GM23338 (cell line): ENCODE data around the gene UTP11. TPM values are rescaled to one million over a fixed set of nuclear protein-coding genes. Genes with fewer than 3 reads are reported as not detected.

Source experiments
- ATAC-seq: fragments of 200-7000 bp; cut with Tn5 transposase; 3 replicates; pipeline ENCODE4 v1.9.1; 2020
- DNase-seq: peaks from one replicate; pipeline ENCODE4 v3.0.0-alpha.2; 2015; ENCODE audit warnings: low spot score
- H2AFZ ChIP-seq: fragments of 200-600 bp; sonication (generic); 2 replicates; pipeline ENCODE4 v1.8.0; 2016; ENCODE audit warnings: antibody characterized with exemption, mild to moderate bottlenecking, moderate library complexity
- H3F3A ChIP-seq: fragments of 200-600 bp; sonication (generic); replicated peaks from 2 replicates; pipeline ENCODE4 v1.8.0; 2017; ENCODE audit warnings: antibody characterized with exemption, mixed run types, low read depth
- H3K27ac ChIP-seq: fragments of 200-600 bp; sonication (generic); 2 replicates; pipeline ENCODE4 v1.6.1; 2016; ENCODE audit warnings: low read depth
- H3K27me3 ChIP-seq: fragments of 200-600 bp; sonication (generic); 2 replicates; pipeline ENCODE4 v1.8.0; 2016; ENCODE audit warnings: mild to moderate bottlenecking, mixed run types, moderate library complexity; ENCODE audit not compliant: insufficient read depth
- H3K36me3 ChIP-seq: fragments of 200-600 bp; sonication (generic); 2 replicates; pipeline ENCODE4 v1.8.0; 2016; ENCODE audit warnings: mild to moderate bottlenecking; ENCODE audit not compliant: insufficient read depth
- H3K4me1 ChIP-seq: fragments of 200-600 bp; sonication (generic); 2 replicates; pipeline ENCODE4 v1.8.0; 2016; ENCODE audit warnings: mild to moderate bottlenecking, moderate library complexity; ENCODE audit not compliant: insufficient read depth
- H3K4me2 ChIP-seq: fragments of 200-600 bp; sonication (generic); 2 replicates; pipeline ENCODE4 v1.7.1; 2017; ENCODE audit warnings: mixed run types
- H3K4me3 ChIP-seq: fragments of 200-600 bp; sonication (generic); 2 replicates; pipeline ENCODE4 v1.6.1; 2016; ENCODE audit warnings: mixed run types
- H3K79me2 ChIP-seq: fragments of 200-600 bp; sonication (generic); replicated peaks from 2 replicates; pipeline ENCODE4 v1.8.0; 2017; ENCODE audit warnings: mild to moderate bottlenecking; ENCODE audit not compliant: insufficient read depth
- H3K9me2 ChIP-seq: fragments of 200-600 bp; sonication (generic); 2 replicates; pipeline ENCODE4 v1.8.0; 2017; ENCODE audit not compliant: insufficient read depth
- H4K20me1 ChIP-seq: fragments of 200-600 bp; sonication (generic); replicated peaks from 2 replicates; pipeline ENCODE4 v1.8.0; 2017; ENCODE audit warnings: mild to moderate bottlenecking; ENCODE audit not compliant: insufficient read depth
- H3K27ac Mint-ChIP-seq: 2 replicates; pipeline ENCODE4 v1.8.0; 2020; ENCODE audit warnings: inconsistent platforms, mild to moderate bottlenecking, moderate library complexity, mixed read lengths
- H3K27me3 Mint-ChIP-seq: 3 replicates; pipeline ENCODE4 v1.8.0; 2022; ENCODE audit warnings: low read depth, mild to moderate bottlenecking, moderate library complexity, mixed read lengths, inconsistent platforms; ENCODE audit not compliant: insufficient read depth, poor library complexity
- H3K36me3 Mint-ChIP-seq: 3 replicates; pipeline ENCODE4 v1.8.0; 2021; ENCODE audit warnings: low read depth, mild to moderate bottlenecking, inconsistent platforms, moderate library complexity, mixed read lengths
- H3K4me1 Mint-ChIP-seq: 3 replicates; pipeline ENCODE4 v1.8.0; 2020; ENCODE audit warnings: mild to moderate bottlenecking, inconsistent platforms, mixed read lengths
- H3K4me3 Mint-ChIP-seq: 3 replicates; pipeline ENCODE4 v1.8.0; 2021; ENCODE audit warnings: moderate library complexity, mild to moderate bottlenecking, inconsistent platforms, mixed read lengths
- H3K9me3 Mint-ChIP-seq: 3 replicates; pipeline ENCODE4 v1.8.0; 2020; ENCODE audit warnings: moderate library complexity, mild to moderate bottlenecking, inconsistent platforms, mixed read lengths
- CREB1 ChIP-seq: fragments of 250-450 bp; sonication (Bioruptor Pico); IDR thresholded peaks from 2 replicates; pipeline ENCODE4 v1.5.0; 2020; ENCODE audit warnings: low read depth, mild to moderate bottlenecking, moderate library complexity
- EZH2 ChIP-seq: fragments of 200-600 bp; sonication (generic); IDR thresholded peaks from one replicate; pipeline ENCODE4 v1.8.0; 2017; ENCODE audit warnings: antibody characterized with exemption, mild to moderate bottlenecking, low read depth; ENCODE audit not compliant: unreplicated experiment
- EZH2phosphoT487 ChIP-seq: fragments of 200-600 bp; sonication (generic); IDR thresholded peaks from one replicate; pipeline ENCODE4 v1.8.1; 2018; ENCODE audit warnings: antibody characterized with exemption; ENCODE audit not compliant: unreplicated experiment
- JUNB ChIP-seq: IDR thresholded peaks from one replicate; pipeline ENCODE4 v1.6.1; 2016; ENCODE audit warnings: antibody characterized with exemption; ENCODE audit not compliant: unreplicated experiment
- NANOG ChIP-seq: IDR thresholded peaks from 2 replicates; pipeline ENCODE4 v1.6.1; 2016; ENCODE audit warnings: antibody characterized with exemption, borderline replicate concordance
- POLR2AphosphoS5 ChIP-seq: IDR thresholded peaks from 2 replicates; pipeline ENCODE4 v1.6.1; 2016; ENCODE audit warnings: antibody characterized with exemption, low read depth
- STAT1 ChIP-seq: IDR thresholded peaks from one replicate; pipeline ENCODE4 v1.6.1; 2016; ENCODE audit warnings: antibody characterized with exemption; ENCODE audit not compliant: unreplicated experiment
- ZNF114 ChIP-seq: fragments of 250-450 bp; sonication (Bioruptor Pico); IDR thresholded peaks from 2 replicates; pipeline ENCODE4 v1.5.0; 2020; ENCODE audit warnings: mild to moderate bottlenecking, moderate library complexity
- ZNF331 ChIP-seq: fragments of 250-450 bp; sonication (Bioruptor Pico); IDR thresholded peaks from 2 replicates; pipeline ENCODE4 v1.5.0; 2020; ENCODE audit warnings: low read depth, mild to moderate bottlenecking, moderate library complexity
- polyA plus RNA-seq: library from polyadenylated mRNA; unstranded; fragments of >200 nt; fragmentation: Nextera tagmentation; extraction: Ambion mirVana; gene quantifications from 2 replicates; pipeline ENCODE4 v1.2.1, GENCODE V29; 2016
- total RNA-seq: library from RNA; depleted of rRNA; stranded (reverse); fragments of >200 nt; shearing (Covaris generic); gene quantifications from 2 replicates; pipeline ENCODE4 v1.2.3, GENCODE V29; 2014
- TF ChIP-seq, protein P1 (sequence below): fragments of 250-450 bp; sonication (Bioruptor Pico); IDR thresholded peaks from 2 replicates; pipeline ENCODE4 v1.5.0; 2020; ENCODE audit warnings: mild to moderate bottlenecking, moderate library complexity
- TF ChIP-seq, protein P2 (sequence below): IDR thresholded peaks from one replicate; pipeline ENCODE4 v1.6.1; 2018; ENCODE audit warnings: antibody characterized with exemption; ENCODE audit not compliant: unreplicated experiment
- TF ChIP-seq, protein P3 (sequence below): IDR thresholded peaks from 2 replicates; pipeline ENCODE4 v1.6.1; 2016; ENCODE audit warnings: antibody characterized with exemption
- TF ChIP-seq, protein P4 (sequence below), 2 experiments: fragments of 200-600 bp in 1 of 2; sonication (generic) in 1 of 2; conservative IDR thresholded peaks; 2 replicates each; pipeline versions ENCODE4 v1.5.1 to v1.6.1; 2016 to 2017; ENCODE audit warnings: antibody characterized with exemption in 2 of 2, low read depth in 2 of 2, mild to moderate bottlenecking in 2 of 2, moderate library complexity in 1 of 2

UTP11 gene
- total and polyA plus RNA-seq, 2 experiments from 2014 or later: 67.8 to 105 TPM

DNA sequence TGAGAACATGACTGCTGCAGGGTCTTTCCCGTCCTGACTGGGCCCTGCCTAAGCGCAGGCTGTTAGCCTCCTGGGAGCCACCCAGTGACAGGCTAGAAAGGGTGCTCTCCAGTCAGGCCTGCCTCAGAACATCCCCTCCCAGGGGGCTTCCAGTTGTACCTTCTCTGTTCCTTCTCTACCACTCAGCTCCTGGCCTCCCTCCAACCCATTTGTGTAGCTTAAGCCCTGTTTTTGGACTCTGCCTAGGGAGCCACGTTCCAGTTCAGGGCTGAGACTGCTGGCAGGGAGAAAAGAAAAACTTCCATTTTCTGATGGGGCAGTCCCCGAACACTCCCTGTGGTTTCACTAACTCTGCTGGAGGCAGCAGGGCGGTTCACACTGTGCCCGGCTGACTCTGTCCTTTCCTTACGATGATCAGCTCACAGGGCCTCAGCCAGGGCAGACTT is 49.4 kb downstream of the UTP11 start:
- TF ChIP-seq, protein P1, sequence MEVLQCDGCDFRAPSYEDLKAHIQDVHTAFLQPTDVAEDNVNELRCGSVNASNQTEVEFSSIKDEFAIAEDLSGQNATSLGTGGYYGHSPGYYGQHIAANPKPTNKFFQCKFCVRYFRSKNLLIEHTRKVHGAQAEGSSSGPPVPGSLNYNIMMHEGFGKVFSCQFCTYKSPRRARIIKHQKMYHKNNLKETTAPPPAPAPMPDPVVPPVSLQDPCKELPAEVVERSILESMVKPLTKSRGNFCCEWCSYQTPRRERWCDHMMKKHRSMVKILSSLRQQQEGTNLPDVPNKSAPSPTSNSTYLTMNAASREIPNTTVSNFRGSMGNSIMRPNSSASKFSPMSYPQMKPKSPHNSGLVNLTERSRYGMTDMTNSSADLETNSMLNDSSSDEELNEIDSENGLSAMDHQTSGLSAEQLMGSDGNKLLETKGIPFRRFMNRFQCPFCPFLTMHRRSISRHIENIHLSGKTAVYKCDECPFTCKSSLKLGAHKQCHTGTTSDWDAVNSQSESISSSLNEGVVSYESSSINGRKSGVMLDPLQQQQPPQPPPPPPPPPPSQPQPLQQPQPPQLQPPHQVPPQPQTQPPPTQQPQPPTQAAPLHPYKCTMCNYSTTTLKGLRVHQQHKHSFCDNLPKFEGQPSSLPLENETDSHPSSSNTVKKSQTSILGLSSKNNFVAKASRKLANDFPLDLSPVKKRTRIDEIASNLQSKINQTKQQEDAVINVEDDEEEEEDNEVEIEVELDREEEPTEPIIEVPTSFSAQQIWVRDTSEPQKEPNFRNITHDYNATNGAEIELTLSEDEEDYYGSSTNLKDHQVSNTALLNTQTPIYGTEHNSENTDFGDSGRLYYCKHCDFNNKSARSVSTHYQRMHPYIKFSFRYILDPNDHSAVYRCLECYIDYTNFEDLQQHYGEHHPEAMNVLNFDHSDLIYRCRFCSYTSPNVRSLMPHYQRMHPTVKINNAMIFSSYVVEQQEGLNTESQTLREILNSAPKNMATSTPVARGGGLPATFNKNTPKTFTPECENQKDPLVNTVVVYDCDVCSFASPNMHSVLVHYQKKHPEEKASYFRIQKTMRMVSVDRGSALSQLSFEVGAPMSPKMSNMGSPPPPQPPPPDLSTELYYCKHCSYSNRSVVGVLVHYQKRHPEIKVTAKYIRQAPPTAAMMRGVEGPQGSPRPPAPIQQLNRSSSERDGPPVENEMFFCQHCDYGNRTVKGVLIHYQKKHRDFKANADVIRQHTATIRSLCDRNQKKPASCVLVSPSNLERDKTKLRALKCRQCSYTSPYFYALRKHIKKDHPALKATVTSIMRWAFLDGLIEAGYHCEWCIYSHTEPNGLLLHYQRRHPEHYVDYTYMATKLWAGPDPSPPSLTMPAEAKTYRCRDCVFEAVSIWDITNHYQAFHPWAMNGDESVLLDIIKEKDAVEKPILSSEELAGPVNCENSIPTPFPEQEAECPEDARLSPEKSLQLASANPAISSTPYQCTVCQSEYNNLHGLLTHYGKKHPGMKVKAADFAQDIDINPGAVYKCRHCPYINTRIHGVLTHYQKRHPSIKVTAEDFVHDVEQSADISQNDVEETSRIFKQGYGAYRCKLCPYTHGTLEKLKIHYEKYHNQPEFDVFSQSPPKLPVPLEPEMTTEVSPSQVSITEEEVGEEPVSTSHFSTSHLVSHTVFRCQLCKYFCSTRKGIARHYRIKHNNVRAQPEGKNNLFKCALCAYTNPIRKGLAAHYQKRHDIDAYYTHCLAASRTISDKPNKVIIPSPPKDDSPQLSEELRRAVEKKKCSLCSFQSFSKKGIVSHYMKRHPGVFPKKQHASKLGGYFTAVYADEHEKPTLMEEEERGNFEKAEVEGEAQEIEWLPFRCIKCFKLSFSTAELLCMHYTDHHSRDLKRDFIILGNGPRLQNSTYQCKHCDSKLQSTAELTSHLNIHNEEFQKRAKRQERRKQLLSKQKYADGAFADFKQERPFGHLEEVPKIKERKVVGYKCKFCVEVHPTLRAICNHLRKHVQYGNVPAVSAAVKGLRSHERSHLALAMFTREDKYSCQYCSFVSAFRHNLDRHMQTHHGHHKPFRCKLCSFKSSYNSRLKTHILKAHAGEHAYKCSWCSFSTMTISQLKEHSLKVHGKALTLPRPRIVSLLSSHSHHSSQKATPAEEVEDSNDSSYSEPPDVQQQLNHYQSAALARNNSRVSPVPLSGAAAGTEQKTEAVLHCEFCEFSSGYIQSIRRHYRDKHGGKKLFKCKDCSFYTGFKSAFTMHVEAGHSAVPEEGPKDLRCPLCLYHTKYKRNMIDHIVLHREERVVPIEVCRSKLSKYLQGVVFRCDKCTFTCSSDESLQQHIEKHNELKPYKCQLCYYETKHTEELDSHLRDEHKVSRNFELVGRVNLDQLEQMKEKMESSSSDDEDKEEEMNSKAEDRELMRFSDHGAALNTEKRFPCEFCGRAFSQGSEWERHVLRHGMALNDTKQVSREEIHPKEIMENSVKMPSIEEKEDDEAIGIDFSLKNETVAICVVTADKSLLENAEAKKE (CRISPR knock-in tag): no peak
- no peak for TF ChIP-seq STAT1
- TF ChIP-seq, protein P2, sequence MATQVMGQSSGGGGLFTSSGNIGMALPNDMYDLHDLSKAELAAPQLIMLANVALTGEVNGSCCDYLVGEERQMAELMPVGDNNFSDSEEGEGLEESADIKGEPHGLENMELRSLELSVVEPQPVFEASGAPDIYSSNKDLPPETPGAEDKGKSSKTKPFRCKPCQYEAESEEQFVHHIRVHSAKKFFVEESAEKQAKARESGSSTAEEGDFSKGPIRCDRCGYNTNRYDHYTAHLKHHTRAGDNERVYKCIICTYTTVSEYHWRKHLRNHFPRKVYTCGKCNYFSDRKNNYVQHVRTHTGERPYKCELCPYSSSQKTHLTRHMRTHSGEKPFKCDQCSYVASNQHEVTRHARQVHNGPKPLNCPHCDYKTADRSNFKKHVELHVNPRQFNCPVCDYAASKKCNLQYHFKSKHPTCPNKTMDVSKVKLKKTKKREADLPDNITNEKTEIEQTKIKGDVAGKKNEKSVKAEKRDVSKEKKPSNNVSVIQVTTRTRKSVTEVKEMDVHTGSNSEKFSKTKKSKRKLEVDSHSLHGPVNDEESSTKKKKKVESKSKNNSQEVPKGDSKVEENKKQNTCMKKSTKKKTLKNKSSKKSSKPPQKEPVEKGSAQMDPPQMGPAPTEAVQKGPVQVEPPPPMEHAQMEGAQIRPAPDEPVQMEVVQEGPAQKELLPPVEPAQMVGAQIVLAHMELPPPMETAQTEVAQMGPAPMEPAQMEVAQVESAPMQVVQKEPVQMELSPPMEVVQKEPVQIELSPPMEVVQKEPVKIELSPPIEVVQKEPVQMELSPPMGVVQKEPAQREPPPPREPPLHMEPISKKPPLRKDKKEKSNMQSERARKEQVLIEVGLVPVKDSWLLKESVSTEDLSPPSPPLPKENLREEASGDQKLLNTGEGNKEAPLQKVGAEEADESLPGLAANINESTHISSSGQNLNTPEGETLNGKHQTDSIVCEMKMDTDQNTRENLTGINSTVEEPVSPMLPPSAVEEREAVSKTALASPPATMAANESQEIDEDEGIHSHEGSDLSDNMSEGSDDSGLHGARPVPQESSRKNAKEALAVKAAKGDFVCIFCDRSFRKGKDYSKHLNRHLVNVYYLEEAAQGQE: no peak
- TF ChIP-seq ZNF114 (CRISPR knock-in tag): no peak
- no peak for TF ChIP-seq EZH2
- TF ChIP-seq POLR2AphosphoS5: no peak
- no peak for TF ChIP-seq ZNF331 (CRISPR knock-in tag)
- TF ChIP-seq CREB1 (CRISPR knock-in tag): no peak
- no peak for TF ChIP-seq EZH2phosphoT487
- TF ChIP-seq, protein P3, sequence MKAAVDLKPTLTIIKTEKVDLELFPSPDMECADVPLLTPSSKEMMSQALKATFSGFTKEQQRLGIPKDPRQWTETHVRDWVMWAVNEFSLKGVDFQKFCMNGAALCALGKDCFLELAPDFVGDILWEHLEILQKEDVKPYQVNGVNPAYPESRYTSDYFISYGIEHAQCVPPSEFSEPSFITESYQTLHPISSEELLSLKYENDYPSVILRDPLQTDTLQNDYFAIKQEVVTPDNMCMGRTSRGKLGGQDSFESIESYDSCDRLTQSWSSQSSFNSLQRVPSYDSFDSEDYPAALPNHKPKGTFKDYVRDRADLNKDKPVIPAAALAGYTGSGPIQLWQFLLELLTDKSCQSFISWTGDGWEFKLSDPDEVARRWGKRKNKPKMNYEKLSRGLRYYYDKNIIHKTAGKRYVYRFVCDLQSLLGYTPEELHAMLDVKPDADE: no peak
- TF ChIP-seq JUNB: no peak
- TF ChIP-seq NANOG: no peak
- TF ChIP-seq, protein P4, sequence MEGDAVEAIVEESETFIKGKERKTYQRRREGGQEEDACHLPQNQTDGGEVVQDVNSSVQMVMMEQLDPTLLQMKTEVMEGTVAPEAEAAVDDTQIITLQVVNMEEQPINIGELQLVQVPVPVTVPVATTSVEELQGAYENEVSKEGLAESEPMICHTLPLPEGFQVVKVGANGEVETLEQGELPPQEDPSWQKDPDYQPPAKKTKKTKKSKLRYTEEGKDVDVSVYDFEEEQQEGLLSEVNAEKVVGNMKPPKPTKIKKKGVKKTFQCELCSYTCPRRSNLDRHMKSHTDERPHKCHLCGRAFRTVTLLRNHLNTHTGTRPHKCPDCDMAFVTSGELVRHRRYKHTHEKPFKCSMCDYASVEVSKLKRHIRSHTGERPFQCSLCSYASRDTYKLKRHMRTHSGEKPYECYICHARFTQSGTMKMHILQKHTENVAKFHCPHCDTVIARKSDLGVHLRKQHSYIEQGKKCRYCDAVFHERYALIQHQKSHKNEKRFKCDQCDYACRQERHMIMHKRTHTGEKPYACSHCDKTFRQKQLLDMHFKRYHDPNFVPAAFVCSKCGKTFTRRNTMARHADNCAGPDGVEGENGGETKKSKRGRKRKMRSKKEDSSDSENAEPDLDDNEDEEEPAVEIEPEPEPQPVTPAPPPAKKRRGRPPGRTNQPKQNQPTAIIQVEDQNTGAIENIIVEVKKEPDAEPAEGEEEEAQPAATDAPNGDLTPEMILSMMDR (conservative IDR thresholded peaks at IDR 0.05; ENCODE audit: low read depth in 2 of 2): no peak
- H3K27me3 ChIP-seq: no peaks in the 10 kb centered on the region
- H3K9me2 ChIP-seq: no peaks in the 10 kb centered on the region
- H3F3A ChIP-seq: no peaks in the 10 kb centered on the region
- no peaks in the 10 kb centered on the region for H3K79me2 ChIP-seq
- no peaks in the 10 kb centered on the region for H3K36me3 ChIP-seq
- H3K27me3 Mint-ChIP-seq: peaks cover 15% of the 10 kb centered on the region
- no peaks in the 10 kb centered on the region for H4K20me1 ChIP-seq
- H2AFZ ChIP-seq: no peak overlapping the region
- H3K9me3 Mint-ChIP-seq: peaks cover 4% of the 10 kb centered on the region; the same call in 1 of the 3 replicates
- no peak overlapping the region for H3K4me3 Mint-ChIP-seq
- peaks cover 4% of the 10 kb centered on the region; the same call in 1 of the 3 replicates for H3K36me3 Mint-ChIP-seq
- H3K4me1 Mint-ChIP-seq: peaks cover 43% of the 10 kb centered on the region
- peaks cover 10% of the 10 kb centered on the region for H3K4me1 ChIP-seq
- no peak overlapping the region for H3K4me3 ChIP-seq
- DNase-seq (no peak), ATAC-seq (no peak)
- H3K27ac Mint-ChIP-seq: no peak overlapping the region
- no peak overlapping the region for H3K4me2 ChIP-seq
- no peak overlapping the region for H3K27ac ChIP-seq
